Testis (tissue), 2 donors: ENCODE results near the gene CCL24.

Source experiments
- CTCF ChIP-seq, 3 experiments: fragments of 450-650 bp in 2 of 3; fragments of 200-600 bp in 1 of 3; sonication (generic) in 1 of 3; IDR thresholded peaks; one replicate each; pipeline ENCODE4 v1.5.1; 2016 to 2019; ENCODE audit warnings: antibody characterized with exemption in 3 of 3, mild to moderate bottlenecking in 2 of 3, moderate library complexity in 1 of 3
- POLR2A ChIP-seq: fragments of 450-650 bp; IDR thresholded peaks from one replicate; pipeline ENCODE4 v1.6.1; 2017; ENCODE audit warnings: antibody characterized with exemption, mild to moderate bottlenecking, moderate library complexity

- TF ChIP-seq CTCF (IDR thresholded peaks at IDR 0.05) (no peak), POLR2A (no peak)
Measured at GRCh38 chr7:75844158-75844557, 30.6 kb upstream of the CCL24 start.
